Upper lobe of left lung (tissue), 6 donors: ENCODE measurements around the gene MDK. TPM values are rescaled to one million over a fixed set of nuclear protein-coding genes. Genes with fewer than 3 reads are reported as not detected.

Source experiments
- ATAC-seq, 2 donors: fragments of 200-7000 bp; cut with Tn5 transposase; one replicate each; pipeline ENCODE4 v1.9.1; 2022; ENCODE audit warnings: mild to moderate bottlenecking in 2 of 2, moderate library complexity in 2 of 2; ENCODE audit not compliant: low FRiP score in 2 of 2
- DNase-seq, 2 donors: peaks; one replicate each; pipeline ENCODE4 v3.0.0-alpha.2; 2019 to 2020
- H3K27ac ChIP-seq, 4 donors: fragments of 200-600 bp; sonication (generic); one replicate each; pipeline ENCODE4 v1.5.1; 2016 to 2019
- H3K27me3 ChIP-seq, 4 donors: fragments of 200-600 bp; sonication (generic); one replicate each; pipeline ENCODE4 v1.5.1; 2017 to 2019
- H3K36me3 ChIP-seq, 4 donors: fragments of 200-600 bp; sonication (generic); one replicate each; pipeline ENCODE4 v1.5.1; 2016 to 2019
- H3K4me1 ChIP-seq, 4 donors: fragments of 200-600 bp; sonication (generic); one replicate each; pipeline ENCODE4 v1.5.1; 2018 to 2019
- H3K4me3 ChIP-seq, 4 donors: fragments of 200-600 bp; sonication (generic); one replicate each; pipeline ENCODE4 v1.5.1; 2017 to 2019; ENCODE audit warnings: mild to moderate bottlenecking in 2 of 4, moderate library complexity in 1 of 4
- H3K9me3 ChIP-seq, 4 donors: fragments of 200-600 bp; sonication (generic); one replicate each; pipeline ENCODE4 v1.5.1; 2018 to 2019
- CTCF ChIP-seq, 6 experiments: fragments of 450-650 bp in 4 of 6; fragments of 200-600 bp in 2 of 6; sonication (generic) in 2 of 6; IDR thresholded peaks; one replicate each; pipeline ENCODE4 v1.5.1; 2016 to 2019; ENCODE audit warnings: antibody characterized with exemption in 6 of 6
- EP300 ChIP-seq, 4 donors: sonication (generic); formaldehyde crosslinking; IDR thresholded peaks; one replicate each; pipeline ENCODE4 v1.5.1; 2017; ENCODE audit warnings: antibody characterized with exemption in 4 of 4, control low read depth in 2 of 4
- POLR2A ChIP-seq, 4 donors: fragments of 450-650 bp; IDR thresholded peaks; one replicate each; pipeline ENCODE4 v1.5.1; 2016 to 2017; ENCODE audit warnings: antibody characterized with exemption in 4 of 4, mild to moderate bottlenecking in 2 of 4
- POLR2AphosphoS5 ChIP-seq, 2 donors: sonication (generic); formaldehyde crosslinking; IDR thresholded peaks; one replicate each; pipeline ENCODE4 v1.5.1; 2017; ENCODE audit warnings: antibody characterized with exemption in 2 of 2
- WGBS, 2 donors: methylation state at CpG; one replicate each; pipeline ENCODE4 v1.1.5; 2017 to 2018; 5-methylcytosine and 5-hydroxymethylcytosine counted together
- total RNA-seq, 6 donors: library from RNA; depleted of rRNA in 4 of 6; stranded (reverse); fragments of >200 nt in 4 of 6; gene quantifications; one replicate each; pipeline versions ENCODE4 v1.1.0 to v1.2.1, GENCODE V29; 2016 to 2021
- donor health status: DM: no; HTN: no; CAD: no; lungs with moderate emphysema.
- donor health status: DM: no; HTN: yes; CAD: no; lungs with severe emphysema.

MDK gene
- total RNA-seq, 6 donors from 2014 or later = 14.3 to 44.8 (median 34.1) TPM; not detected in 1

DNA sequence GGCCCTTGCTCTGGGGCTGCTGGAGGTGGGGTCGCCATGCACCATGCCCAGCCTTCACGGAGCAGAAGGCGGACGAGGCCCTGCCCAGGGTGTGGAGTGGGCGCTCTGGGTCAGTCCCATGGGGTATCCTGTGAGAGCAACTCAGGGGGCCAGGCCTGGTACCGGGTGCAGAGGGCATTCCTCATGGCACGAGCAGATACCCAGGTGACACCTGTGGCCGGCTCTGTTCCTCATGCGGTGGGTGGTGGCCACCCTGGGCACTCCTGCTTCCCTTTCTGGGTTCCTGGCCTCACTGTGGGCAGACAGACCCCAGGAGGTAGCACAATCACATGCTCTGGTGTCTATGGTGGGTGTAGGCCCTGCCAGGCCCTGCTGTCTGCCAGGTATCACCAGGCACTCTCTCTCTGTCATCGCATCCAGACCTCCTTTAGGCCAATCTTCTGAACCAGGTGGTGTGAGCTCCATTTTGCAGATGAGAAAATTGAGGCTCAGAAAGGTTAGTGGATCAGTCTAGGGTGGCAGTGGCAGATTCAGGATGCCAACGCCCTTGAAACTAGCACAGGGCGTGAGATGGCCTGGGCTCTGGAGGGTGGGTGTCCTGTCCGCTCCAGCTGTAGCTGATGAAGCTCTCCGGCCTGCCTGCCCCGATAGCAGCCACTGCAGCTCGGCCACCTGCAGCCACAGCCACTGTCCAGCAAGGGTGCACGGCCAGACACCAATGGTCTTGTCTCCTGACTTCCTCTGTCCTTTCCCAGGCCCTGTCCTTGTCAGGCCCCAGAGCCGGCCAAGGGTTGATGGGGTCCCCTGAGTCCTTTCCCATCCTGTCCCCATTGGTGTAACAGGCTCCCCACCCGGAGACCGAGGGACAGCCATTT, 19.1 kb upstream of the MDK start:
- Histone ChIP-seq H3K4me3 (peak overlapping the region in 3 of 4 donors; percentile 6 to 43 (median 31)), H3K9me3 (no peaks in the 10 kb centered on the region), H3K27ac (peak overlapping the region; percentile 67 to 91 (median 83)), H3K27me3 (no peaks in the 10 kb centered on the region), H3K4me1 (peaks cover 39 to 74% (median 54%) of the 10 kb centered on the region in 4 donors), H3K36me3 (peaks cover 0 to 8% (median 2%) of the 10 kb centered on the region in 4 donors)
- 61 to 79% methylated on average over 6 to 14 of the region's 20 CpGs for WGBS, 2 donors
- DNase-seq (peak in 1 of 2 donors; percentile 66), ATAC-seq (no peak)
- TF ChIP-seq EP300 (IDR thresholded peaks at IDR 0.05) = no peak
- TF ChIP-seq CTCF (IDR thresholded peaks at IDR 0.05) = no peak
- TF ChIP-seq POLR2A (IDR thresholded peaks at IDR 0.05) = no peak
- TF ChIP-seq POLR2AphosphoS5 (IDR thresholded peaks at IDR 0.05) = no peak

GRCh38 chr11:46363031-46363407, 18.4 kb upstream of the MDK start:
- Histone ChIP-seq H3K27me3 (no peaks in the 10 kb centered on the region), H3K4me1 (peaks cover 42 to 74% (median 55%) of the 10 kb centered on the region in 4 donors), H3K9me3 (no peaks in the 10 kb centered on the region), H3K4me3 (peak overlapping the region in 1 of 4 donors; percentile 10), H3K36me3 (peaks cover 0 to 8% (median 4%) of the 10 kb centered on the region in 4 donors), H3K27ac (peak overlapping the region; percentile 67 to 91 (median 83))
- 47 to 50% methylated on average over 7 to 9 of the region's 9 CpGs for WGBS, 2 donors
- ATAC-seq (peak; percentile 72 to 76), DNase-seq (peak in 1 of 2 donors; percentile 78)
- TF ChIP-seq CTCF (IDR thresholded peaks at IDR 0.05) = no peak
- TF ChIP-seq POLR2A (IDR thresholded peaks at IDR 0.05) = no peak
- no peak for TF ChIP-seq POLR2AphosphoS5 (IDR thresholded peaks at IDR 0.05)
- no peak for TF ChIP-seq EP300 (IDR thresholded peaks at IDR 0.05)

- peak; percentile 1 to 13 for ATAC-seq
- Histone ChIP-seq H3K4me3 (no peak overlapping the region), H3K36me3 (peaks cover 0 to 11% (median 8%) of the 10 kb centered on the region in 4 donors), H3K9me3 (no peaks in the 10 kb centered on the region), H3K4me1 (peaks cover 42 to 74% (median 55%) of the 10 kb centered on the region in 4 donors), H3K27ac (peak overlapping the region; percentile 67 to 91 (median 83)), H3K27me3 (no peaks in the 10 kb centered on the region)
- WGBS, 2 donors = 50 to 69% methylated on average over 4 to 21 of the region's 21 CpGs
- DNase-seq = peak; percentile 49 to 73
- peak in 2 of 6 experiments; percentile 22 to 30 for TF ChIP-seq CTCF (IDR thresholded peaks at IDR 0.05)
- no peak for TF ChIP-seq POLR2A (IDR thresholded peaks at IDR 0.05)
Observed at GRCh38 chr11:46363455-46364005, 17.9 kb upstream of the MDK start.

DNA sequence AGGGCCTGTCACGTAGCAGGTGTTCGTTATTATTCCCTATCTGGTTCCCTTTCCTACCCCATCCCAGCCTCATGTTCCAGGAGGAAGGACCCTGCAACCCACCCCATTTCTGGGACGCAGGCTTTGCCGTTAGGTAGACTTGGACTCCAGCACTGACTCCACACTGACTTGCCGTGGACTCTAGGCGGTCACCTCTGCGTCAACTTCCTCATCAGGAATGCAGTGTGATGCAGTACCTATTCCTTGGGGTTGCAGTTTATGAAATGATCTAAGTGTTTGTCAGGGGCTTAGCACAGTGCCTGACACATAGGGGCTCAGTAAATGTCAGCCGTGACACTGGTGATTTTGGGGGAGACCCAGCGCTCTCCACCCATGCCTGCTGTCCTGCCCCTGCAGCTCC, 17.4 kb upstream of the MDK start:
- H3K4me1 ChIP-seq = peaks cover 42 to 74% (median 55%) of the 10 kb centered on the region in 4 donors
- ATAC-seq (no peak), DNase-seq (no peak)
- TF ChIP-seq EP300 (IDR thresholded peaks at IDR 0.05) (no peak), POLR2AphosphoS5 (IDR thresholded peaks at IDR 0.05) (no peak), POLR2A (IDR thresholded peaks at IDR 0.05) (no peak), CTCF (IDR thresholded peaks at IDR 0.05) (no peak)
- H3K9me3 ChIP-seq = no peaks in the 10 kb centered on the region
- peak overlapping the region in 3 of 4 donors; percentile 67 to 91 (median 87) for H3K27ac ChIP-seq
- peaks cover 0 to 13% (median 11%) of the 10 kb centered on the region in 4 donors for H3K36me3 ChIP-seq
- H3K4me3 ChIP-seq = no peak overlapping the region
- H3K27me3 ChIP-seq = no peaks in the 10 kb centered on the region
- WGBS, 2 donors = 83 to 87% methylated on average over 5 to 9 of the region's 9 CpGs
